T-cell (primary cell): ENCODE results near the gene MRPS12. TPM values are rescaled to one million over a fixed set of nuclear protein-coding genes. Genes with fewer than 3 reads are reported as not detected.

Experiments used
- ATAC-seq, 4 experiments: fragments of 200-7000 bp in 3 of 4; fragments of 150-1000 bp in 1 of 4; cut with Tn5 transposase; replicated peaks in 1 of 4; 1 replicate in 3 of 4; 2 replicates in 1 of 4; pipeline ENCODE4 v1.10.0; 2021; ENCODE audit warnings: moderate library complexity in 3 of 4, mild to moderate bottlenecking in 2 of 4, moderate number of reproducible peaks in 1 of 4
- CTCF ChIA-PET, 2 donors: fragments of 300-600 bp; sonication (Branson Sonifier 250); formaldehyde crosslinking; loops; one replicate each; lab custom pipeline; 2022; ENCODE audit warnings: antibody characterized with exemption in 2 of 2; lab: Charles Lee
- POLR2A ChIA-PET, 2 donors: fragments of 300-600 bp; sonication (Branson Sonifier 250); formaldehyde crosslinking; loops; one replicate each; lab custom pipeline; 2022; ENCODE audit warnings: antibody characterized with exemption in 2 of 2; lab: Charles Lee
- DNase-seq, 35 experiments: peaks; one replicate each; pipeline versions ENCODE4 v3.0.0 to v3.0.0-alpha.2; 2013 to 2023
- H3K27ac ChIP-seq: one replicate; pipeline ENCODE4 v1.5.1; 2013; ENCODE audit warnings: low read length
- H3K27me3 ChIP-seq, 2 experiments: replicated peaks in 1 of 2; 1 replicate in 1 of 2; 2 replicates in 1 of 2; pipeline versions ENCODE4 v1.6.1 to v1.7.0; 2013; ENCODE audit warnings: low read length in 1 of 2, mixed read lengths in 1 of 2; ENCODE audit not compliant: control insufficient read depth in 2 of 2, insufficient read depth in 2 of 2; ENCODE audit errors: extremely low read depth in 1 of 2
- H3K36me3 ChIP-seq, 2 donors: 1 replicate in 1 of 2; 2 replicates in 1 of 2; pipeline versions ENCODE4 v1.6.1 to v1.7.0; 2013; ENCODE audit warnings: low read length in 1 of 2; ENCODE audit not compliant: control insufficient read depth in 2 of 2, insufficient read depth in 1 of 2; ENCODE audit errors: extremely low read depth in 1 of 2
- H3K4me1 ChIP-seq, 2 experiments: 1 replicate in 1 of 2; 2 replicates in 1 of 2; pipeline versions ENCODE4 v1.6.1 to v1.7.0; 2013; ENCODE audit warnings: low read length in 2 of 2, mixed read lengths in 1 of 2; ENCODE audit not compliant: insufficient read depth in 2 of 2, control insufficient read depth in 1 of 2; ENCODE audit errors: extremely low read depth in 1 of 2
- H3K4me3 ChIP-seq, 2 donors: 1 replicate in 1 of 2; 2 replicates in 1 of 2; pipeline versions ENCODE4 v1.5.1 to v1.7.0; 2013; ENCODE audit warnings: mild to moderate bottlenecking in 2 of 2, low read length in 1 of 2, moderate library complexity in 1 of 2; ENCODE audit not compliant: control insufficient read depth in 1 of 2; ENCODE audit errors: extremely low read depth in 1 of 2
- H3K9me3 ChIP-seq: 2 replicates; pipeline ENCODE4 v1.7.0; 2013
- H3K27ac Mint-ChIP-seq, 2 donors: one replicate each; pipeline ENCODE4 v1.8.0; 2020 to 2021; ENCODE audit warnings: mild to moderate bottlenecking in 2 of 2, mixed read lengths in 2 of 2
- H3K27me3 Mint-ChIP-seq, 2 donors: one replicate each; pipeline ENCODE4 v1.8.0; 2021 to 2022; ENCODE audit warnings: mixed read lengths in 2 of 2
- H3K36me3 Mint-ChIP-seq: one replicate; pipeline ENCODE4 v1.8.0; 2021; ENCODE audit warnings: mixed read lengths
- H3K4me1 Mint-ChIP-seq, 3 donors: one replicate each; pipeline ENCODE4 v1.8.0; 2020 to 2022; ENCODE audit warnings: mixed read lengths in 3 of 3, mild to moderate bottlenecking in 1 of 3
- H3K4me3 Mint-ChIP-seq, 3 donors: one replicate each; pipeline ENCODE4 v1.8.0; 2020 to 2022; ENCODE audit warnings: mild to moderate bottlenecking in 3 of 3, mixed read lengths in 3 of 3, moderate library complexity in 3 of 3
- H3K9me3 Mint-ChIP-seq, 3 donors: one replicate each; pipeline ENCODE4 v1.8.0; 2020 to 2022; ENCODE audit warnings: mixed read lengths in 3 of 3
- WGBS: methylation state at CpG from one replicate; pipeline ENCODE4 v1.1.5; 2013; ENCODE audit warnings: missing lambda C conversion rate; ENCODE audit not compliant: insufficient coverage; 5-methylcytosine and 5-hydroxymethylcytosine counted together
- total RNA-seq, 35 experiments: library from RNA in 6 of 35; stranded (reverse) in 6 of 35; fragments of 120-200 nt in 1 of 35; gene quantifications; one replicate each; pipeline versions ENCODE4 v1.2.1 to v1.2.4 and lab custom pipeline; 2013 to 2026

MRPS12 gene
- total RNA-seq, 5 donors from 2014 or later (not counting 1 experiment from before 2014, with no cell fraction given), result 17.3 to 35.1 (median 32.8) TPM

GRCh38 chr19:38920602-38921419 is 9.9 kb upstream of the MRPS12 start:
- peaks cover 0 to 24% of the 10 kb centered on the region in 2 experiments for H3K4me1 ChIP-seq
- ChIA-PET POLR2A (no interaction called here), CTCF (no interaction called here)
- H3K27me3 Mint-ChIP-seq, result no peaks in the 10 kb centered on the region
- H3K36me3 ChIP-seq, result peaks cover 13 to 15% of the 10 kb centered on the region in 2 donors
- peaks cover 0 to 11% (median 0%) of the 10 kb centered on the region in 3 donors for H3K4me1 Mint-ChIP-seq
- DNase-seq (no peak), ATAC-seq (no peak)
- no peak overlapping the region for H3K27ac ChIP-seq
- no peak overlapping the region for H3K4me3 ChIP-seq
- no peak overlapping the region for H3K4me3 Mint-ChIP-seq
- H3K36me3 Mint-ChIP-seq, result peaks cover 21% of the 10 kb centered on the region
- no peaks in the 10 kb centered on the region for H3K27me3 ChIP-seq
- H3K9me3 Mint-ChIP-seq, result no peaks in the 10 kb centered on the region
- H3K9me3 ChIP-seq, result no peaks in the 10 kb centered on the region
- WGBS, result 81% methylated on average over 8 of the region's 14 CpGs
- H3K27ac Mint-ChIP-seq, result no peak overlapping the region

GRCh38 chr19:38921420-38922274 is 9.1 kb upstream of the MRPS12 start:
- H3K9me3 Mint-ChIP-seq, result no peaks in the 10 kb centered on the region
- 86% methylated on average over 10 of the region's 20 CpGs for WGBS
- ChIA-PET CTCF (no interaction called here), POLR2A (no interaction called here)
- peaks cover 0 to 11% (median 0%) of the 10 kb centered on the region in 3 donors for H3K4me1 Mint-ChIP-seq
- Histone ChIP-seq H3K27me3 (no peaks in the 10 kb centered on the region), H3K27ac (no peak overlapping the region), H3K4me3 (no peak overlapping the region), H3K9me3 (no peaks in the 10 kb centered on the region), H3K4me1 (peaks cover 0 to 33% of the 10 kb centered on the region in 2 experiments), H3K36me3 (peaks cover 12 to 15% of the 10 kb centered on the region in 2 donors)
- H3K4me3 Mint-ChIP-seq, result no peak overlapping the region
- peaks cover 21% of the 10 kb centered on the region for H3K36me3 Mint-ChIP-seq
- ATAC-seq, result no peak
- H3K27me3 Mint-ChIP-seq, result no peaks in the 10 kb centered on the region
- no peak for DNase-seq
- H3K27ac Mint-ChIP-seq, result no peak overlapping the region

GRCh38 chr19:38922482-38922881 is 8.3 kb upstream of the MRPS12 start:
- Mint-ChIP-seq H3K4me1 (peaks cover 0 to 11% (median 0%) of the 10 kb centered on the region in 3 donors), H3K9me3 (no peaks in the 10 kb centered on the region), H3K4me3 (no peak overlapping the region), H3K27me3 (no peaks in the 10 kb centered on the region), H3K27ac (no peak overlapping the region), H3K36me3 (peaks cover 21% of the 10 kb centered on the region)
- ChIA-PET POLR2A (no interaction called here), CTCF (no interaction called here)
- peaks cover 0 to 41% of the 10 kb centered on the region in 2 experiments for H3K4me1 ChIP-seq
- H3K9me3 ChIP-seq, result no peaks in the 10 kb centered on the region
- no peak for ATAC-seq
- 92% methylated on average over 2 of the region's 5 CpGs for WGBS
- no peak overlapping the region for H3K27ac ChIP-seq
- no peak for DNase-seq
- H3K4me3 ChIP-seq, result no peak overlapping the region
- H3K36me3 ChIP-seq, result peaks cover 12 to 15% of the 10 kb centered on the region in 2 donors
- no peaks in the 10 kb centered on the region for H3K27me3 ChIP-seq

- DNase-seq (peak in 23 of 35 experiments; percentile 7 to 67 (median 33)), ATAC-seq (peak in 2 of 4 experiments; percentile 63 to 69)
- WGBS, result 64% methylated on average over 7 of the region's 7 CpGs
- peaks cover 0 to 59% of the 10 kb centered on the region in 2 experiments for H3K4me1 ChIP-seq
- H3K27me3 ChIP-seq, result no peaks in the 10 kb centered on the region
- H3K36me3 ChIP-seq, result peaks cover 12 to 15% of the 10 kb centered on the region in 2 donors
- ChIA-PET CTCF (no interaction called here), POLR2A (interaction anchor here (0.5 to 1.1 kb wide), 3 partner anchors 38 to 358 kb away, joined by 3 read pairs; no protein-coding TSS in a partner anchor)
- Mint-ChIP-seq H3K4me3 (no peak overlapping the region), H3K4me1 (peaks cover 7 to 30% (median 8%) of the 10 kb centered on the region in 3 donors), H3K27me3 (no peaks in the 10 kb centered on the region), H3K9me3 (no peaks in the 10 kb centered on the region), H3K36me3 (peaks cover 27% of the 10 kb centered on the region), H3K27ac (peak overlapping the region in 1 of 2 donors; percentile 17)
- peak overlapping the region; percentile 81 for H3K27ac ChIP-seq
- no peaks in the 10 kb centered on the region for H3K9me3 ChIP-seq
- H3K4me3 ChIP-seq, result no peak overlapping the region
These were observed 6.4 kb upstream of the MRPS12 start for GRCh38 chr19:38924388-38924787.

- Mint-ChIP-seq H3K4me3 (peak overlapping the region in 2 of 3 donors; percentile 21 to 27), H3K9me3 (no peaks in the 10 kb centered on the region), H3K27ac (peak overlapping the region; percentile 40 to 45), H3K27me3 (no peaks in the 10 kb centered on the region), H3K36me3 (peaks cover 20% of the 10 kb centered on the region), H3K4me1 (peaks cover 34 to 57% (median 39%) of the 10 kb centered on the region in 3 donors)
- Histone ChIP-seq H3K36me3 (peaks cover 12 to 16% of the 10 kb centered on the region in 2 donors), H3K9me3 (no peaks in the 10 kb centered on the region), H3K4me3 (no peak overlapping the region), H3K27me3 (no peaks in the 10 kb centered on the region), H3K27ac (peak overlapping the region; percentile 86), H3K4me1 (peaks cover 10 to 90% of the 10 kb centered on the region in 2 experiments)
- POLR2A ChIA-PET, result interaction anchor here in 1 of 2 donors (0.7 kb wide), 1 partner anchor 186 kb away, joined by 3 read pairs; no protein-coding TSS in a partner anchor
- CTCF ChIA-PET, result interaction anchor here (0.7 to 1.0 kb wide), 2 partner anchors 12 to 28 kb away, joined by 7 to 8 read pairs; partner anchors contain the start of genes NFKBIB (in 1 of the 2) and SIRT2 (in 1 of the 2)
- no peak for ATAC-seq
- WGBS, result 60% methylated on average over 1 of the region's 4 CpGs
- DNase-seq, result peak in 1 of 35 experiments; percentile 55
These were observed 2.2 kb upstream of the MRPS12 start for GRCh38 chr19:38928391-38929001.
